ENCODE data around the gene LRRC26.

DNA sequence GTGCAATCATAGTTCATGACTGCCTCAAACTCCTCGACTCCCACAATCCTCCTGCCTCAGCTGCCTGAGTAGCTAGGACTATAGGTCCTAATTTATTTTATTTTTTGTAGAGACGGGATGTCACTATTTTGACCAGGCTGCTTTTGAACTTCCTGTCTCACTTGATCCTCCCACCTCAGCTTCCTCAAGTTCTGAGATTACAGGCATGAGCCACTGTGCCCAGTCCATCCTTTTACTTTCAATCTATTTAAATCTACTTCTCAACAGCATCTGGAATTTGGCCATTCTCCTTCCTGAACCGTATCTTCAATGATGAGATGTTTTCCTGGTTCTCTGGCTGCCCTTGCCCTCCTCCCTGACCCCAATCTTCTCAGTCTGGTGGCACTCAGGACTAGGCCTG, 43.1 kb downstream of the LRRC26 start:
- TF ChIP-seq, protein P1, sequence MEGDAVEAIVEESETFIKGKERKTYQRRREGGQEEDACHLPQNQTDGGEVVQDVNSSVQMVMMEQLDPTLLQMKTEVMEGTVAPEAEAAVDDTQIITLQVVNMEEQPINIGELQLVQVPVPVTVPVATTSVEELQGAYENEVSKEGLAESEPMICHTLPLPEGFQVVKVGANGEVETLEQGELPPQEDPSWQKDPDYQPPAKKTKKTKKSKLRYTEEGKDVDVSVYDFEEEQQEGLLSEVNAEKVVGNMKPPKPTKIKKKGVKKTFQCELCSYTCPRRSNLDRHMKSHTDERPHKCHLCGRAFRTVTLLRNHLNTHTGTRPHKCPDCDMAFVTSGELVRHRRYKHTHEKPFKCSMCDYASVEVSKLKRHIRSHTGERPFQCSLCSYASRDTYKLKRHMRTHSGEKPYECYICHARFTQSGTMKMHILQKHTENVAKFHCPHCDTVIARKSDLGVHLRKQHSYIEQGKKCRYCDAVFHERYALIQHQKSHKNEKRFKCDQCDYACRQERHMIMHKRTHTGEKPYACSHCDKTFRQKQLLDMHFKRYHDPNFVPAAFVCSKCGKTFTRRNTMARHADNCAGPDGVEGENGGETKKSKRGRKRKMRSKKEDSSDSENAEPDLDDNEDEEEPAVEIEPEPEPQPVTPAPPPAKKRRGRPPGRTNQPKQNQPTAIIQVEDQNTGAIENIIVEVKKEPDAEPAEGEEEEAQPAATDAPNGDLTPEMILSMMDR (conservative IDR thresholded peaks at IDR 0.05; ENCODE audit: low read depth, low read length): no peak
- TF ChIP-seq EZH2 (IDR thresholded peaks at IDR 0.05; ENCODE audit: borderline replicate concordance, low read depth, low read length, poor library complexity, severe bottlenecking): no peak

All from A673 (cell line).